ACC112 (cell line): ENCODE measurements around the gene ACOXL.

Source experiments
- H2AFZ ChIP-seq: fragments of 200-600 bp; sonication (generic); one replicate; pipeline ENCODE4 v1.6.0; 2017; ENCODE audit warnings: antibody characterized with exemption, low read length; ENCODE audit not compliant: unreplicated experiment
- H3K27ac ChIP-seq: fragments of 200-600 bp; sonication (generic); 2 replicates; pipeline ENCODE4 v1.5.1; 2014; ENCODE audit warnings: low read depth, mild to moderate bottlenecking, antibody characterized with exemption, low read length, moderate library complexity
- H3K27me3 ChIP-seq: fragments of 200-600 bp; sonication (generic); 2 replicates; pipeline ENCODE4 v1.6.1; 2014; ENCODE audit warnings: mild to moderate bottlenecking, antibody characterized with exemption, low read length, moderate library complexity, mixed read lengths; ENCODE audit not compliant: insufficient read depth
- H3K36me3 ChIP-seq: fragments of 200-600 bp; sonication (generic); 2 replicates; pipeline ENCODE4 v1.6.1; 2016; ENCODE audit warnings: mild to moderate bottlenecking, antibody characterized with exemption, low read length, moderate library complexity, mixed read lengths; ENCODE audit not compliant: insufficient read depth
- H3K4me1 ChIP-seq: fragments of 200-600 bp; sonication (generic); one replicate; pipeline ENCODE4 v1.6.1; 2016; ENCODE audit warnings: low read length, mixed read lengths; ENCODE audit not compliant: insufficient read depth, unreplicated experiment, control insufficient read depth
- H3K4me3 ChIP-seq: fragments of 200-600 bp; sonication (generic); 2 replicates; pipeline ENCODE4 v1.5.1; 2014; ENCODE audit warnings: mild to moderate bottlenecking, low read depth, low read length
- H3K79me2 ChIP-seq: fragments of 200-600 bp; sonication (generic); one replicate; pipeline ENCODE4 v1.6.0; 2016; ENCODE audit warnings: low read length; ENCODE audit not compliant: control insufficient read depth, unreplicated experiment, insufficient read depth

ACOXL gene

DNA sequence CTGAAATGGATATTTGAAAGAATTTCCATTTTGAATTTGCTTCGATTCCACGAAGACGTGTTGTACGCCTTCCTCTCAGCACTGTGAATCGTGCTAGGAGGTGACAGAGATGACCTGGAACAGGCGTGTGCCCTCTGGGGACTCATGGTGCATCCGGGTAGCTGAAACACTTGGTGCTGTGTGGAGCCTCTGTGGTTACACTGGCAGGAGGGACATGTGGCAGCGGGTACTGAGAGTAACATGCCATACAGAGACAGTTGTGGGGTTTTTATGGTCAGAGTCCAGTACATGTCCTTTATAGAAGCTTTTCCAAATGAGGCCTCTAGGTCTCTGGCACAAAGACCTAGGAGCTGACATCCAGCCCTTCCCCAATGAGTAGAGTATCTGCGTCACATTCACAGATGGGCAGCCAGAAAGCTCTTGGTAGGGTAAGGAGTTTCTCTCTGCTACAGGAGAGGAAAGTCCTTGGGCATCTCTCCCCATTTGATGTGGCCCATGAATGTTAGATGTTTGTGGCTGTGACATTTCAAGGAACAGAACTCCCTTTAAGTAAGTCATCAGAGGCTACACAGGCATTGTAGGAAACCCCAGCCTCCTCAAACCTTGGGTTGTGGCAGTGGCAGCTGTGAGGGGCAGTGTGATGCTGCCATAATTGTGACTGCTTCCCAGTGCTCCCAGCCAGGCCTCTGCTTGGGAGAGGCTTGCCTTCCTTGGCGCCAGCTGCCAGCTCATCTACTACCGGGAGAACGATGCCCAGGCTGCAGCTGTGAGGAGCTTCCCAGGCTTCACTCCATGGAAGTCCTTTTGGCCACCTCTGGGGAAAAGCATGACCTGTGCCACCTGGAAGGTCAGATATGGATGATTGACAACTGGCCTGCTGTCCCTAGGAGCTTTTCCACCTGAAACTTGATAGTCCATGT lies 80.6 kb downstream of the ACOXL start:
- Histone ChIP-seq H3K4me3 (no peak overlapping the region), H3K36me3 (no peaks in the 10 kb centered on the region), H3K27ac (no peak overlapping the region), H3K27me3 (peaks cover 53% of the 10 kb centered on the region), H3K79me2 (no peaks in the 10 kb centered on the region), H2AFZ (no peak overlapping the region), H3K4me1 (no peaks in the 10 kb centered on the region)

DNA sequence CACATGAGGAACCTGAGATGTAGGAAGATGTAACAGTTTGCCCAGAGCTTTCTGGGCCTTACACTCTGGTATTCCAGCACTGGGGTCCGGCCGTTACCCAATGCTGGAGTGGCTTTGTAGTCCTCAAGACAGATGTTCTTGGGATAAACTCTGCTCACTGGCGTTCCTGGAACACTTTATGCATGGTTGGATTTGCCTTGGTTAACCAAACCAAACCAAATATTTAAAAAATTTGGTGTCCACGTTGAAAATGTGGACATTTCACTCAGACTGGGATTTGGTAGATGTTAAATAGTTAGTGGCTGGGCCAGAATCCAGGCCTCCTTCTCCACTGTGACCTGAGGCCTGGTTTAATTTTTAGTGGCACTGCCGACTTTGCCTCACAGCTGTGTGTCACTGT lies 81.5 kb downstream of the ACOXL start:
- Histone ChIP-seq H3K27me3 (peaks cover 52% of the 10 kb centered on the region), H3K27ac (no peak overlapping the region), H2AFZ (no peak overlapping the region), H3K36me3 (no peaks in the 10 kb centered on the region), H3K4me3 (no peak overlapping the region), H3K4me1 (no peaks in the 10 kb centered on the region), H3K79me2 (no peaks in the 10 kb centered on the region)

DNA sequence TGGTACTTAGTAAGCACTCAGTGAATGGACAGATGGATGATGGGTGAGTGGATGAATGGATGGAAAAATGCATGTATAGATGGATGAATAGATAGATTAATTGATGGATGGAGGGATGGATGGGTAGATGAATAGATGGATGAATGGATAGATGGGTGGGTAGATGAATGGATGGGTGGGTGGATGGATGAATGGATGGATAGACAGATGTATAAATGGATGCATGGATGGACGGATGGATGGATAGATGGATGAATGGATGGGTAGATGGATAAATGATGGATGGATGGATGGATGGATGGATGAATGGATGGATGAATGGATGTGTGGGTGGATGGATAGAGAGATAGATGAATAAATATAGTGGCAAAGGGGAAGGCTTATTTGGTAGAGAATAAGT lies 83.6 kb downstream of the ACOXL start:
- H3K4me3 ChIP-seq: no peak overlapping the region
- peaks cover 60% of the 10 kb centered on the region for H3K27me3 ChIP-seq
- H3K79me2 ChIP-seq: no peaks in the 10 kb centered on the region
- H3K27ac ChIP-seq: no peak overlapping the region
- no peak overlapping the region for H2AFZ ChIP-seq
- no peaks in the 10 kb centered on the region for H3K36me3 ChIP-seq
- H3K4me1 ChIP-seq: no peaks in the 10 kb centered on the region

DNA sequence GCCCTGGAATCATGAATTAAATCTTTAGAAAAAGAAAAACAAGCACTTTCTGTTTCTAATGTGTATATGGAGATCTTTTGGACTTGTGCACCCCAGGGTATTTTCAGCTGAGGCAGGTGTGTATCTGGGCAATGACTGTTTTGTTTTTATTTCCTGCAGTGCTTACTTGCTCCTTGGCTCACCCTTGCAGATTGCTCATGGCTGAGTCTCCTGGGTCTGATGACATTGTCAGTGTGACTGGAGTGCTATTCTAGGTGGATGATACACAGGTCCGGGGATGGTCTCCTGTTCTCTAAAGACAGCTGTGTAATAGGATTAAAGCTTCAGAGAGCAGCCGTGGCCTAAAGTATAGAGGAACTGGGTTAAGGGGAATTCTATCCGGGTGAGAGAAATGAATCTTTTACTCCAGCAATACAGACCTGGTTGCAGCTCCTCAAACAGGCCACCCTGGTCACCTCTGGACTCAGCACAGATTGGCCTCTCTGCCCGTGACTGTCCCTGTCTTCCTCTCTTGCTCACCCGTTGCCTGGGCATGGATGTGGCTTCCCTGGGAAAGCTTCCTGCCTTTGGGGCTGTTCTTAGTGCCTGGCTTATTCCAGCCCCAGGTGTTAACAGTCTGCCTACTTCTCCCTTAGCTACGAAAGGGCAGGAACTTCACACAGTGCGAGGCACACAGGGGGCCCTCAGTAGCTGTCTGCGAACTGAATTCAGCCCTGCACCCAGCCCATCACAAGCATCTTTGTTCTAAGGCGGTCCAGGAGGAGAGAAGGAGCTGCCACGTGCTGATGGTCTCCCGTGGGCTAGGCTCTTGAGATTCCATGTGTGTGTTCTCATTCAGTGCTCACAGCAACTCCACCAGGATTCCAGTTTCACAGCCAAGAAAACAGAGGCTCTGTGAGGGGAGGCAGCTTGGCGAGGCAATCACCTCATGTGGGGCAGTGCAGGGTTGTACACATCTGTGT lies 84.3 kb downstream of the ACOXL start:
- H3K4me1 ChIP-seq: no peaks in the 10 kb centered on the region
- H3K36me3 ChIP-seq: no peaks in the 10 kb centered on the region
- no peak overlapping the region for H2AFZ ChIP-seq
- H3K79me2 ChIP-seq: no peaks in the 10 kb centered on the region
- no peak overlapping the region for H3K4me3 ChIP-seq
- H3K27ac ChIP-seq: no peak overlapping the region
- H3K27me3 ChIP-seq: peaks cover 67% of the 10 kb centered on the region

DNA sequence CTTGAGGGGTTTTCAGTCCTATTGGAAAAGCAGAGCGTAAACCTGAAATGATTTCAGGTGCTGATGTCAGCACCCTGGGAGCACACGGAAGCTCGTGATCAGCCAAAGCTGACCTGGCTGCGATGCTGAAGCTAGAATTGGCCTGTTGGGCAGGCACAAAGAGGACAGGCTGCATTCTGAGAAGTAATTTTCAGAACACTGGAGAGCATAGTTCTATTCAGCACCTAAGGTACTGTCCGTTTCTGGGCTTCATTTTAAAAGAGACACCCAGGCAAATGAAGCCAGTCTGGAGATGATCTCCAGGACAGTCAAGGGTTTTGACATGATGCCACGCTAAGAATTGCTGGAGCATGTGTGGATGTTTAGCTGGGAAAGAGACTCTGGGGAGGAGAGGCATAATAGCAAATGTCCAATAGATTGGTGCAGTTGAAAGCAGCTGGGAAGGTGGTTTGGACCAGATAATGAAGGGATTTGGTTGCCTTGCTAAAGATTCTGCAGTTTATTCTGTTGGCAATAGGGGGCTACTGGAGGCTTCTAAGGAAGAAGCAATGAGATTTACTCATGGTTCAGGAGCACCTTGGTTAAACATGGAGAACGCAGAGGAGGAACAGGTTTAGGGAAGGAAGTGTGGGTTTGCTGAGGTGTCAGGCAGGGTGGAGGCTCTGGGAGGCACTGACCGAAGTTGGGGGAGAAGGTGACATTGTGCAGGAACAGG lies 86.6 kb downstream of the ACOXL start:
- Histone ChIP-seq H3K36me3 (no peaks in the 10 kb centered on the region), H3K79me2 (no peaks in the 10 kb centered on the region), H2AFZ (no peak overlapping the region), H3K27ac (no peak overlapping the region), H3K4me3 (no peak overlapping the region), H3K4me1 (no peaks in the 10 kb centered on the region), H3K27me3 (peaks cover 85% of the 10 kb centered on the region)

DNA sequence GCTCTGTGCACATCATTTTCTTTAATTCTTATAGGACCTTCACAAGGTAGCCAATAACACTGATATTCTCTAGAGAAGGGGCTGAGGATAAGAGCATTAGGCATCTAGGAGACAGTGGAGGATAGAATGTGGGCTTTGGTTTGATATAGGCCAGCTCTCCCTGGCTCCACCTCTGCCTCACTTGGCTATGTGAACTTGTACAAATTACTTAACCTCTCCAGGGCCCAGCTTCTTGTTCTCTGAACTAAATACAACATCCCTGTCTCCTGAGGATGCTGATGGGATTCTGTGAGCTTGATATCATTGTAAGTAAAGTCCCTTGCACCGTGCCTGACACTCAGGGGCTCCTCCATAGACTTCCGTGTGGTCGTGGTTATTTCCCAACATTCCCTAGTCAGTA lies 87.3 kb downstream of the ACOXL start:
- H2AFZ ChIP-seq: no peak overlapping the region
- no peaks in the 10 kb centered on the region for H3K36me3 ChIP-seq
- no peaks in the 10 kb centered on the region for H3K4me1 ChIP-seq
- no peaks in the 10 kb centered on the region for H3K79me2 ChIP-seq
- peaks cover 92% of the 10 kb centered on the region for H3K27me3 ChIP-seq
- no peak overlapping the region for H3K27ac ChIP-seq
- no peak overlapping the region for H3K4me3 ChIP-seq

DNA sequence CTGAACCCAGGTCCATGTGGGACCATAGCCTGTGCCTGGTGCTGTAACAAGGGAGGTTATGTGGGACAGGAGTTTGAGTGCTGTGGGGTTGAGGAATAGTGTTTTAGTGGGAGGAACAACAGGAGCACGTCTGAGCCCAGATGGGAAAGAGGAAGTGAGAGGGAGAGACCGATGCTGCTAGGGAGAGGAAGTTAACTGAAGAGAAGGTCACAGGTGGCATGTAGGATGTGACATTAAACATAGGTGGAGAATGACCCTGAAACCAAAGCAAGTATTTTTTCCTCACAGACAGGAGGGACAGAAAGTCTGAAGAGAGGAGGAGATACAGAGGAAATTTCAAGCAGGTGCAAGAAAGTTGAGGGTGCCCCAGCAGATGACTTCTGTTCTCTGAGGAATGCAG lies 87.8 kb downstream of the ACOXL start:
- no peaks in the 10 kb centered on the region for H3K36me3 ChIP-seq
- H3K4me3 ChIP-seq: no peak overlapping the region
- H3K79me2 ChIP-seq: no peaks in the 10 kb centered on the region
- peaks cover 92% of the 10 kb centered on the region for H3K27me3 ChIP-seq
- H3K27ac ChIP-seq: no peak overlapping the region
- H3K4me1 ChIP-seq: no peaks in the 10 kb centered on the region
- no peak overlapping the region for H2AFZ ChIP-seq

DNA sequence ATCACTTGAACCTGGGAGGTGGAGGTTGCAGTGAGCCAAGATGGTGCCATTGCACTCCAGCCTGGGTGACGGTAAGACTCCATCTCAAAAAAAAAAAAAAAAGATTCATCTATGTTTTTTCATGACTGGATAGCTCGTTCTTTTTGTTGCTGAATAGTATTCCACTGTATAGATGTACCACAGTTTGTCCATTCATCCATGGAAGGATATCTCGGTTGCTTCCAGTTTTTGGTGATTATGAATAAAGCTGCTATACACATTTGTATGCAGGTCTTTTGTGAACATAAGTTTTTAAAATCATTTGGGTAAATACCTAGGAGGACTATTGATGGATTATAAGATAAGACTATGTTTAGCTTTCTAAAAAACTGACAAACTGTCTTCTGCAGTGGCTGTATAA lies 90.8 kb downstream of the ACOXL start:
- no peaks in the 10 kb centered on the region for H3K4me1 ChIP-seq
- H3K27ac ChIP-seq: no peak overlapping the region
- H3K27me3 ChIP-seq: peaks cover 94% of the 10 kb centered on the region
- H3K4me3 ChIP-seq: no peak overlapping the region
- H3K79me2 ChIP-seq: no peaks in the 10 kb centered on the region
- H3K36me3 ChIP-seq: no peaks in the 10 kb centered on the region
- no peak overlapping the region for H2AFZ ChIP-seq

DNA sequence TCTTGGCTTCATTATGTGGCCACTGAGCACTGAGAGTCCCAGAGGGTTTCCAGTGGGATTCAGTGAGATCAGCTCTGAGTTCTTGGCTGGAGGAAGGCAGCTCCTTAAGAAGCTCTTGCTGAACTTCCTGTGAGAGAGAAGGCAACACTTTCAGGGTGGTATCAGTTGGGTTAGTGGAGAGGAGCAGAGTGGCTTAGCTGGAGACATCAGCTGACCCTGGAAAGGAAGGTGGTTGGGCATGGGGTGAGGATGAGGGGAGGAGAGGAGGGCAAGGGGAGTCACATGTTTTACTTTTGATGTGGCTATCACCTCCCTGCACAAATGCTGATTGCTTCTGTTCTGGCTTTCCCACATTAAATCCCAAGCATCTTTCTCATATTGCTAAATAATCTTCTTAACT lies 95.1 kb downstream of the ACOXL start:
- H3K27ac ChIP-seq: no peak overlapping the region
- H3K79me2 ChIP-seq: no peaks in the 10 kb centered on the region
- peaks cover 91% of the 10 kb centered on the region for H3K27me3 ChIP-seq
- no peaks in the 10 kb centered on the region for H3K36me3 ChIP-seq
- no peak overlapping the region for H2AFZ ChIP-seq
- no peaks in the 10 kb centered on the region for H3K4me1 ChIP-seq
- no peak overlapping the region for H3K4me3 ChIP-seq

DNA sequence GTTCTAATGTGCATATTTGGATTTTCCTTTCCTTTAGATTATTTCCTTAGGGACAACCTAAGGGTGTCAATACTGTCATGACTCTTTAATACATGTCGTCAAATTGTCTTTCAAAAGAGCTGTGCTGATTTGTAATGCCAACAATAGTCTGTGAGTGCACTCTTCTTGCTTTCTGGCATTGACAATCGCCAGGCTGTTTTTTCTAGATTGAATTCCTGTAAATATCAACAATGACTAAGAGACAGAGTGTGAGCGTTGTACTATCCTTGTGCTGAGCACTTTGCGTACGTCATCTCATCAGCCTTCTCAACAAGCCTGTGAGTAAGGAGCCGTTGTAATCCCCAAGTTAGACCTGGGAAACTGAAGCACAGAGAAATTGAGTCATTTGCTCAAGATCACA lies 96.0 kb downstream of the ACOXL start:
- no peak overlapping the region for H3K4me3 ChIP-seq
- H3K27ac ChIP-seq: no peak overlapping the region
- no peaks in the 10 kb centered on the region for H3K36me3 ChIP-seq
- H3K79me2 ChIP-seq: no peaks in the 10 kb centered on the region
- H2AFZ ChIP-seq: no peak overlapping the region
- no peaks in the 10 kb centered on the region for H3K4me1 ChIP-seq
- H3K27me3 ChIP-seq: peaks cover 92% of the 10 kb centered on the region
